GM11168 (cell line): ENCODE data around the gene IFNA21.
"Not testable (repeated sequence)": the region's sequence is repeated elsewhere in the genome, so short reads cannot be mapped to it uniquely, and the experiment has no call there.

Experiments
- in situ Hi-C: fragments of 300-500 bp; cut with MboI; formaldehyde crosslinking; loops from one replicate; pipeline ENCODE4 v1.12.0; 2022; ENCODE audit warnings: low sequenced_read_pairs; ENCODE audit not compliant: unreplicated experiment

IFNA21 gene

DNA sequence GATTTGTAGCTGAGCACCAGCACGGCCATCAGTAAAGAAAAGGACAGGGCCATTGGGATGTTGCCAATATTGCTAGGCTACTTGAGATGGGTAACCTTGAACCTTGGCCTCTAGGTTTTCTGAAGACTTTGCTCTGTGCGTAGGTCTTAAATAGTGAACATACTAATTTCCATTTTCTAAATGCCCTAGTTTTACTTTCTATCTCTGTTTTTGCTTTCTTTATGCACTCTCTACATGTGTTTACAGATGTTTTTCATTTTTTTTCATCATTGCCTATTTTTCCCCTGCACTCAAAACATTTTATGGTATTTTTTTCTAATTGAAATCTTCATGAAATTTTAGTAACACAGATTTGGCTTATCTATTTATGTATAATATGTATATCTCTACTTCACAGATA is at the start of gene IFNA21:
Gene IFNA21, minus strand, starts transcription at position 101 of the 400 bp plus-strand sequence. Its CDS starts 48 bp downstream, at position 53.
- in situ Hi-C loops: not testable (repeated sequence)

DNA sequence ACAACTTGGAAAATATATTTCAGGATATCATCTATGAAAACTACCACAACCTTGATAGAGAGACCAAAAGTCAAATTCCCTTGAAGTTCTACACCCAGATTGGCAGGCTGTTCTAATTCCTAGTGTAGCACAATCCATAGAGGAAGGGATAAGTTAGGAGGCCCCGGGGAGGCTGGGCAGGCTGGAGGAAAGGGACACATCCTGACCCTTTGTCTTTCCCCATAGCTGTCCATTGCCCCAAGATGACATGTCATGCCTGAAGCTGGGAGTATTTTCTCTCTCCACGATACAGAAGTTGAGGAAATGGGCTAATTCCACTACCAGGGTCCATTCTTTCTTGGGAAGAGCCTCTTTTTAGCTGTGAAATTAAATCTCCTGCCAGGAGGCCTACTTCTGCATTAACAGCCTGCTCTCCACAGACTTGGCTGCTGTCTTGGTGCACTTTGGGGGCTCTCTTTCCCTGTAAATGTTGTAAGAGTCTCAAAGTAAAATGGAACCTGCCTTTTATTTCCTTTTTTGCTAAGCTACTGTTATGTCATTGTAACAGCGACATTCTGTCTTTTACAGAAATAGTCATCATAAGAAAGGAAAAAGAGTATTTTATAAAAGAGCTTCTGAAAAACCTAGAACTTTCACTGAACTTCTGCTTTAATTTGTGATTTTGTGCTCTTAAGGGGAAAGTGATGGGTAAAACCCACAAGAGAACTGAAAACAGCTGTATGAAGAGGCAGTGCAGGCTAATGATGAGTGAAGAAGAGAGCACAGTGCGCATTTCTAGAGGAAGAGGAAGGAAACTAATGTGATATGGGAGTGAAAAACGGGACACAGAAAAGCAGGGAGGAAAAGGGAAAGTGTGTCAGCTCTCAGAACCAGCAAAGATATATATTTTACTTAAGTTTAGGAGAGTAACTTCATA is 47.2 kb upstream of the IFNA21 start:
- in situ Hi-C loops: not testable (repeated sequence)

DNA sequence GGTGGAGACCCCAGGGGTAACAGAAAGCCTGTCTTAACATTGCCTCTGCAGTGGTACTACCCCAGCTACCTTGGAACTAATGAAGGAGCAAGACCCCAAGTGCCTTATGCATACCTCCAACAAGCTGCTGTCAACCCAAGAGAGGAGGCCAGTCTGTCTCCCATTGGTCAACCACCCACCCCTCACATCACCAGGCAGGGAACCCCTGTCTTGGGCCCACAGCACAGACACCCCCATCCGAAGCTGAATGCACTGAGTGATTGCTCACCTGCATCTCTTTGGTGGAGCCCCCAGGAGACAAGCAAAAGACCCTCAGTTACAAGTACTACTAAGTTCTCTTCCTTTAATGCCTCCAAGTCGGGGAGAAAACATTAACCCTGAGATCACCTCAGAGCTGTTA is 45.7 kb upstream of the IFNA21 start:
- in situ Hi-C loops: not testable (repeated sequence)

DNA sequence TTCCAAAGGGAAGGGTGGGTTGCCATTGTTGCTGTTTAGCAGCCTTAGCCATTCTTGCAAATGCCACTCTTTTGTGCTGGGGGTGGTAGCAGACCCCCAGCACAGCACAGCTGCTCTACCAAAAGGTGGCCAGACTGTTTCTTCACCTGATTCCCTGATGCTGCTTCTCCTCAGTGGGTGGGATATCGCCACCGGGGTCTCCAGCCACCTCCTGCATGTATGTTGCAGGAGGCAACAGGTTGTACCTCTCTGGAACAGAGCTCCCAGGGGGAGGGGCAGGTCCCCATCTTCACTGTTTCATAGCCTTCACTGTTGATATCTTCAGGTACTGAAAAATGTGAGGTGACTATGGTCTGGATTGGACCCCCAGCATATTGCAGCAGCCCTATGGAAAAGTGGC is 44.3 kb upstream of the IFNA21 start:
- in situ Hi-C loops: not testable (repeated sequence)

DNA sequence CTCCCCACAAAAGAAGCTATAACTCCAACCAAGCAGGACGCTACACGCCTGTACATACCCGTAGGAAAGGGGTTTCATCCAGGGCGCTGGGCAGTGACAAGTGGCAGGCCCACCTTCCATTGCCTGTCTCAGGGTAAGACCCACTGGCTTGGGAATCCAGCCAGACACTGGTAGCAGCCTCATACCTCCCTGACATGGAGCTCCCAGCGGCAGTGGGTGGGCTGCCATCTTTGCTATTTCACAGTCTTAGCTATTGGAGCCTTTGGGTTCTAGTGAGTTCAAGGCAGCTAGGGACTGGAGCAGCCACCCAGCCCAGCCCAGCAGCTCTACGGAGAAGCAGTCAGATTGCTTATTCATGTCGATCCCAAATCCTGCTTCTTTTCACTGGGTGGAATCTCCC is 43.9 kb upstream of the IFNA21 start:
- in situ Hi-C loops: no loop called here

DNA sequence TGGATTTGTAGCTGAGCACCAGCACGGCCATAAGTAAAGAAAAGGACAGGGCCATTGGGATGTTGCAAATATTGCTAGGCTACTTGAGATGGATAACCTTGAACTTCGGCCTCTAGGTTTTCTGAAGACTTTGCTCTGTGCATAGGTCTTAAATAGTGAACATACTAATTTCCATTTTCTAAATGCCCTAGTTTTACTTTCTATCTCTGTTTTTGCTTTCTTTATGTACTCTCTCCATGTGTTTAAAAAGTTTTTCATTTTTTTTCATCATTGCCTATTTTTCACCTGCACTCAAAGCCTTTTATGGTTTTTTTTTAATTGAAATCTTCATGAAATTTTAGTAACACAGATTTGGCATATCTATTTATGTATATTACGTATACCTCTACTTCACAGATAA is 40.6 kb upstream of the IFNA21 start, which contains the start of gene IFNA10:
Gene IFNA10, minus strand, starts transcription at position 101 of the 400 bp plus-strand sequence. Its CDS starts 46 bp downstream, at position 55.
- in situ Hi-C loops: not testable (repeated sequence)

DNA sequence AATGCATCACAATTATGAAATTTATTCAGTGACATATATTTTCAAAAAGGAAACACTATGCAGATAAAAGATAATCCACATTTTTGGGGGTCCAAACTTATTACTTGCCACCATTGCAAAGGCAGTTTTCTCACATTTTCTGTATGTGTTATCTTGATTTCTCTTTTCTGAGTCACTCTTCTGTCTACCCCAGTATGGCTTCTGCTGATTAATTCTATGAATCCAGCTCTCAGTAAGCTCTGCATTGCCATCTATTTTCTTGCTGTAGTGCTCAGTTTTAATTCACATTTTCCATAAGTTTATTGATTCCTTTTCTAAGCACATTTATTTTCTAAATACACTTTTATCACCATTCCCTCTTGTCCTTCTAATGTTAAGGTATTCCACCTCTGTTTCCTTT is 38.7 kb upstream of the IFNA21 start:
- in situ Hi-C loops: no loop called here

DNA sequence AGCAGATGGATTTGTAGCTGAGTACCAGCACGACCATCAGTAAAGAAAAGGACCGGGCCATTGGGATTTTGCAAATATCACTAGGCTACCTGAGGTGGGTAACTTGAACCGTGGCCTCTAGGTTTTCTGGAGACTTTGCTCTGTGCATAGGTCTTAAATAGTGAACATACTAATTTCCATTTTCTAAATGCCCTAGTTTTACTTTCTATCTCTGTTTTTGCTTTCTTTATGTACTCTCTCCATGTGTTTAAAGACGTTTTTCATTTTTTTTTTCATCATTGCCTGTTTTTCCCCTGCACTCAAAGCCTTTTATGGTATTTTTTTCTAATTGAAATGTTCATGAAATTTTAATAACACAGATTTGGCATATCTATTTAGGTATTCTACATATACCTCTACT is 35.6 kb upstream of the IFNA21 start, which contains the start of gene IFNA7:
Gene IFNA7, minus strand, starts transcription at position 101 of the 400 bp plus-strand sequence. Its CDS starts 40 bp downstream, at position 61.
- in situ Hi-C loops: not testable (repeated sequence)

DNA sequence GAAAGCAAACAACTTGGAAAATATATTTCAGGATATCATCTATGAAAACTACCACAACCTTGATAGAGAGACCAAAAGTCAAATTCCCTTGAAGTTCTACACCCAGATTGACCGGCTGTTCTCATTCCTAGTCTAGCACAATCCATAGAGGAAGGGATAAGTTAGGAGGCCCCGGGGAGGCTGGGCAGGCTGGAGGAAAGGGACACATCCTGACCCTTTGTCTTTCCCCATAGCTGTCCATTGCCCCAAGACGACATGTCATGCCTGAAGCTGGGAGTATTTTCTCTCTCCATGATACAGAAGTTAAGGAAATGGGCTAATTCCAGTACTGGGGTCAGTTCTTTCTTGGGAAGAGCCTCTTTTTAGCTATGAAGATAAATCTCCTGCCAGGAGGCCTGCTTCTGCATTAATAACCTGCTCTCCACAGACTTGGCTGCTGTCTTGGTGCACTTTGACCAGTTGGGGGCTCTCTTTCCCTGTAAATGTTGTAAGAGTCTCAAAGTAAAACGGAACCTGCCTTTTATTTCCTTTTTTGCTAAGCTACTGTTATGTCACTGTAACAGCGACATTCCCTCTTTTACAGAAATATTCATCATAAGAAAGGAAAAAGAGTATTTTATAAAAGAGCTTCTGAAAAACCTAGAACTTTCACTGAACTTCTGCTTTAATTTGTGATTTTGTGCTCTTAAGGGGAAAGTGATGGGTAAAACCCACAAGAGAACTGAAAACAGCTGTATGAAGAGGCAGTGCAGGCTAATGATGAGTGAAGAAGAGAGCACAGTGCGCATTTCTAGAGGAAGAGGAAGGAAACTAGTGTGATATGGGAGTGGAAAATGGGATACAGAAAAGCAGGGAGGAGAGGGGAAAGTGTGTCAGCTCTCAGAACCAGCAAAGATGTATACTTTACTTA is 28.7 kb upstream of the IFNA21 start:
- in situ Hi-C loops: not testable (repeated sequence)

DNA sequence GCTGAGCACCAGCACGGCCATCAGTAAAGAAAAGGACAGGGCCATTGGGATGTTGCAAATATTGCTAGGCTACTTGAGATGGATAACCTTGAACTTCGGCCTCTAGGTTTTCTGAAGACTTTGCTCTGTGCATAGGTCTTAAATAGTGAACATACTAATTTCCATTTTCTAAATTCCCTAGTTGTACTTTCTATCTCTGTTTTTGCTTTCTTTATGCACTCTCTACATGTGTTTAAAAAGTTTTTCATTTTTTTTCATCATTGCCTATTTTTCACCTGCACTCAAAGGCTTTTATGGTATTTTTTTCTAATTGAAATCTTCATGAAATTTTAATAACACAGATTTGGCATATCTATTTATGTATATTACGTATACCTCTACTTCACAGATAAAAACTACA is 21.0 kb upstream of the IFNA21 start, which contains the start of gene IFNA4:
Gene IFNA4, minus strand, starts transcription at position 101 of the 400 bp plus-strand sequence. Its CDS starts 56 bp downstream, at position 45.
- in situ Hi-C loops: not testable (repeated sequence)

DNA sequence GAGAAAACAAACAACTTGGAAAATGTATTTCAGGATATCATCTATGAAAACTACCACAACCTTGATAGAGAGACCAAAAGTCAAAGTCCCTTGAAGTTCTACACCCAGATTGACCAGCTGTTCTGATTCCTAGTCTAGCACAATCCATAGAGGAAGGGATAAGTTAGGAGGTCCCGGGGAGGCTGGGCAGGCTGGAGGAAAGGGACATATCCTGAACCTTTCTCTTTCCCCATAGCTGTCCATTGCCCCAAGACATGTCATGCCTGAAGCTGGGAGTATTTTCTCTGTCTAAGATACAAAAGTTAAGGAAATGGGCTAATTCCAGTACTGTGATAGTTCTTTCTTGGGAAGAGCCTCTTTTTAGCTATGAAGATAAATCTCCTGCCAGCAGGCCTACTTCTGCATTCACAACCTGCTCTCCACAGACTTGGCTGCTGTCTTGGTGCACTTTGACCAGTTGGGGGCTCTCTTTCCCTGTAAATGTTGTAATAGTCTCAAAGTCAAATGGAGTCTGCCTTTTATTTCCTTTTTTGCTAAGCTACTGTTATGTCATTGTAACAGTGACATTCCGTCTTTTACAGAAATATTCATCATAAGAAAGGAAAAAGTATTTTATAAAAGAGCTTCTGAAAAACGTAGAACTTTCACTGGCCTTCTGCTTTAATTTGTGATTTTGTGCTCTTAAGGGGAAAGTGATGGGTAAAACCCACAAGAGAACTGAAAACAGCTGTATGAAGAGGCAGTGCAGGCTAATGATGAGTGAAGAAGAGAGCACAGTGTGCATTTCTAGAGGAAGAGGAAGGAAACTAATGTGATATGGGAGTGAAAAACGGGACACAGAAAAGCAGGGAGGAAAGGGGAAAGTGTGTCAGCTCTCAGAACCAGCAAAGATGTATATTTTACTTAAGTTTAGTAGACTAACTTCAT is 16.6 kb upstream of the IFNA21 start:
- in situ Hi-C loops: not testable (repeated sequence)

DNA sequence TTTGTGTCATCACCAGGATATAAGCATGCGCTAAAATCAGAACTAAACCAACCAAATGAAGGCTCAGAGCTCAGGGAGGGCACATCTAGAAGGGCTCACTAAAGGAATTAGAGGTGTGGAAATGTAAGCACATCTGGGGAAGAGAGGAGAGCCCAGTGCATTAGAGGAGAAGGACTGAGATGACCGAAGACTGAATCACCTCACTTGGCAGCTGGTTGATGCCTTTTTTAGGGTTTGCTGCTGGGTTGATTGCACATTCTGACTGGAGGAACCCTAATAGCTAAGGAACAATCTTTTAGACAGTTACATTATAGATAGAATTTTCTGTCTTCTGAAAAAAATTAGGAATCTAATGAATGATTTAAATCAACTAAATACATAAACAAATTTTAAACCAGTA is 8.2 kb upstream of the IFNA21 start:
- in situ Hi-C loops: no loop called here

DNA sequence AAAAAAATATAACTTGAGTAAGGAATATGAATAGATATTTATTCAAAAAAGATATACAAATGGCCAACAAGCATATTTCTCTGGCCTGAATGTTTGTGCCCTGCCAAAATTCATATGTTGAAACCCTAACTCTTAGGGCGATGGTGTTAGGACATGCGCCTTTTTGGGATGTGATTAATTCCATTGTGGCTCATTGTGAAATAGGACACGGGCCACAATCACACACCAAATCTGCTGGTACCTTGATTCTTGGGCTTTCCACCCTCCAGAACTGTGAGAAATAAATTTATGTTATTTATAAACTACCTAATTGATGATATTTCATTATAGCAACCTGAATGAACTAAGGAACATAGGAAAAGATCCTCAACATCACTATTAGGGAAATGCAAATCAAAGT is 5.7 kb upstream of the IFNA21 start:
- in situ Hi-C loops: no loop called here

DNA sequence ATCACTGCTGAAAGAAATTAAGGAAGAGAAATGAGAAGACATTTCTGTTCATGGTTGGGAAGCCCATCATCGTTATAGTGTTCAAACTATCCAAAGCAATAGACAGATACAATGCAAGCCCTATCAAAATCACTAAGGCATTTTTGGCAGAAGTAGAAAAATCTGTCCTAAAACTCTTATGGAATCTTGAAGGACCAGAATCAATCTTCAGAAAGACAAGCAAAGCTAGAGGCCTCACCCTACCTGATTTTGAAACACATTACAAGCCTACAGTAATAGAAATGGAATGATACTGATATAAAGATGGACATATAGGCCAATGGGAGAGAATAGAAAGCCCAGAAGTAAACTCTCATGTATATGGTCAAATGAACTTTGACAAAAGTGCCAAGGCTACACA is 4.9 kb upstream of the IFNA21 start:
- in situ Hi-C loops: no loop called here

DNA sequence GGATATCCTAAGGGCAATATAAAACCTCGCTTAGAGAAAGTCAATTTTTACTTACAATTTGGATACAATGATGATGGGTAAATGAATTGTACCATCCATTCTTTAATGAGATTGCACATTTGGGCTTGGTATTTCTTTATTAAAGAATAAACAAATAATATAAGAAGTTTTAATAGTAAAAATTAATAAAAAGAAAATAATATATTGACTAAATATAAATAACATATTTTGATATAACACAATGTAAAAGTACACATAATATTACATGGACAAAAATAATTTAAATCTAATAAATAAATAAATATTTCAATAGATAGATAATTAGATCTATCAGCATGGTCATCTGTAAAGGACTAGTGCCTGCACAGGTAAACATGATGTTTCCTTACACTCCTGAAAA is 944 bp downstream of the IFNA21 start:
- in situ Hi-C loops: no loop called here

DNA sequence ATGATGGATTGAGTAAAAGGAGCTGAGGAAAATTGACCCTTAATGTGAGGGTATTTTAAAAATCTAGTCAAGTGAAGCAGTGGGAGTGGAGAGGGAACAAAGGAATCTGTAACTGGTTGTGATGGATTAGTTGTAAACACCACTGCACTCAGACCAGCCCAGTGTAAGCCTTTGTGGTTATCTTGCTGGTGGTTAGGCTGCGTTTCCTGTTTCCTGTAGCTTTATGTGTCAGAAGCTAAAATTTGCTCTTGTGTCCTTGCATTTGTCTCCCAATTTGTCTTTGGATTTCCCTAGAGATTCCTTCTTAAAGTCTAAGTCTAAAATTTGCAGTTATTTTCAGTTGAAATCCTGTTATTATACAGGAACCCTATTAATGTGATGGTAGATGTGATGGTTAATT is 6.3 kb downstream of the IFNA21 start:
- in situ Hi-C loops: no loop called here

DNA sequence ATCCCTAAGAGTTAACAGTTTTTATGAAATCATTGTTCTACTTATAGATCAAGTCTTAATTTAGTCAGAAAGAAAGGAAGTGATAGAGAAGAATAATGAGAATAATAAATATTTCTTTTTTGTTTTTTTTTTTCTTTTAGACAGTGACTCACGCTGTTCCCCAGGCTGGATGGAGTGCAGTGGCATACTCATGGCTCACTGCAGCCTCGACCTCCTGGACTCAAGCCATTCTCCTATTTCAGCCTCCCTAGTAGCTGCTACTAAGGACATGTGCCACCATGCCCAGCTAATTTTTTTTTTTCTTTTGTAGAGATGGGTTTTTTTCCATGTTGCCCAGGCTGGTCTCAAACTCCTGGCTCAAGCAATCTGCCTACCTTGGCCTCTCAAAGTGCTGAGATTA is 11.0 kb downstream of the IFNA21 start:
- in situ Hi-C loops: no loop called here

DNA sequence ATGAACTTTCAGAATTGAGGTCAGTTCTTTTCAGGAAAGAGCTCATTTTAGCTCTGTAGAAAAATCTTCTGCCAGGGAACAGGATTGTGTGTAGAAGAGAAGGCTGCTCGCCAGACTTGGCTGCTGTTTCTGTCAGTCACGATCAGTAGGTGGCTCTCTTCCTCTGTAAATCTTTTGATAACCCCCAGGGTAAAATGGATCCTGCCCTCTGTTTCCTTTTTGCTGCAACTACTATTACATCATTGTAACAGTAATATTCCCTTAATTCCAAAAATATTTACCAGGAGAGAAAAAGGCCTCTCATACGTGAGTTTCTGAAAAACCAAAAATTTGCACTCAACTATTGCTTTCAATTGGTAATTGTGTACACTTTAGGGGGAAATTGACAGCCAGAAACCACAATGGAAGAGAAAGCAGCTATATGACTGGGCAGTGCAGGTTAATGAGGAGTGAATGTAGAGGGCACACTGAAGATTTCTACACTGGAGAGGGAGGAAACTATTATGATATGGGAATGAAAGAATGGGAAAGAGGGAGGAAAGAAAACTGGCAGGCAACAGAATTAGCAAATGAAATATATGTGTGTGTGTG is 12.3 kb downstream of the IFNA21 start:
- in situ Hi-C loops: no loop called here

DNA sequence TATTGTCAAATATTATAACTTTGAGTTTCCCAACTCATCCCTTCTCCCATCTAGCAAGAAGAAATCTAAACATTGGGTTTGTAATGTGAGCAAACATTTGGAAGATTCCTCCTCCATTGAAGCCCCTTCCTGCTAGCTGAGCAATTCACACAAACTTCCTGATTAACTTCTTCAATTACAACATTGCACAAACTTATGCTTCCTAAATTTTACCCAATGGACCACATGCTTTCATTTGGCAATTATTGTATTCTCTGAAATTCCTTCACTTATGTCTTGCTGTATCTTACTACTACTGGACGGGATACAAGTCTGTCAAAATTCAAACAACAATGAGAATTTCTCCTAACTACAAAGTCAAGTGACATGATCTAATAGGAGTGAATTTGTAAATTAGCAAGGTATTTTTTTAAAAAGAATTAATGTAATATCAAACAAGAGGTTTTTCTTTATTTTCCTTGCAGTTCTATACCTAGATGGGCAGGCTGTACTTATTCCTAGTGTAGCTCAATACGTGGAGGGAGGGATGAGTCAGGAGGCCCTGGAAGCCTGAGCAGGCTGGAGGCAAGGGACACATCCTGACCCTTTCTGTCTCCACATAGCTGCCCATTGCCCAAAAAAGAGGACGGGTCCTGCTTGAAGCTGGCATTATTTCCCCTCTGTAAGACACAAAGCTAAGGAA is 13.0 kb downstream of the IFNA21 start:
- in situ Hi-C loops: no loop called here
